Liver (tissue), 9 donors: Measurements from ENCODE around the gene PAXX. TPM values are rescaled to one million over a fixed set of nuclear protein-coding genes. Genes with fewer than 3 reads are reported as not detected.

Source experiments
- DNase-seq: peaks from one replicate; pipeline ENCODE4 v3.0.0-alpha.2; 2017; ENCODE audit warnings: low spot score
- H3K27ac ChIP-seq, 2 donors: one replicate each; pipeline ENCODE4 v1.7.0; 2013; ENCODE audit warnings: inconsistent platforms in 2 of 2, low read length in 2 of 2, control low read depth in 1 of 2, low read depth in 1 of 2, mild to moderate bottlenecking in 1 of 2
- H3K27me3 ChIP-seq, 4 donors: one replicate each; pipeline versions ENCODE4 v1.6.1 to v1.7.0; 2013; ENCODE audit warnings: low read length in 3 of 4, inconsistent platforms in 1 of 4, mild to moderate bottlenecking in 1 of 4, moderate library complexity in 1 of 4; ENCODE audit not compliant: control insufficient read depth in 4 of 4, insufficient read depth in 4 of 4
- H3K36me3 ChIP-seq, 4 donors: one replicate each; pipeline versions ENCODE4 v1.6.1 to v1.7.0; 2013; ENCODE audit warnings: low read length in 3 of 4, mild to moderate bottlenecking in 3 of 4, low read depth in 1 of 4, moderate library complexity in 1 of 4; ENCODE audit not compliant: control insufficient read depth in 4 of 4, insufficient read depth in 3 of 4
- H3K4me1 ChIP-seq, 4 donors: one replicate each; pipeline versions ENCODE4 v1.6.1 to v1.7.0; 2013; ENCODE audit warnings: low read length in 3 of 4, mild to moderate bottlenecking in 3 of 4, moderate library complexity in 1 of 4; ENCODE audit not compliant: control insufficient read depth in 4 of 4, insufficient read depth in 4 of 4
- H3K4me3 ChIP-seq, 3 donors: one replicate each; pipeline versions ENCODE4 v1.6.1 to v1.7.0; 2013; ENCODE audit warnings: low read length in 3 of 3, control low read depth in 1 of 3, low read depth in 1 of 3, mild to moderate bottlenecking in 1 of 3
- H3K9ac ChIP-seq, 2 donors: one replicate each; pipeline ENCODE4 v1.7.0; 2013; ENCODE audit warnings: low read length in 2 of 2, mild to moderate bottlenecking in 2 of 2, moderate library complexity in 2 of 2, control low read depth in 1 of 2, low read depth in 1 of 2
- H3K9me3 ChIP-seq, 4 donors: one replicate each; pipeline versions ENCODE4 v1.6.1 to v1.7.0; 2013; ENCODE audit warnings: low read length in 3 of 4; ENCODE audit not compliant: control insufficient read depth in 4 of 4
- GABPA ChIP-seq, 2 donors: IDR thresholded peaks in 1 of 2; conservative IDR thresholded peaks in 1 of 2; 2 replicates each; pipeline ENCODE4 v1.6.1; 2016; ENCODE audit warnings: antibody characterized with exemption in 2 of 2, mild to moderate bottlenecking in 1 of 2, moderate library complexity in 1 of 2
- HNF4G ChIP-seq: IDR thresholded peaks from 2 replicates; pipeline ENCODE4 v1.6.1; 2016; ENCODE audit warnings: antibody characterized with exemption
- JUND ChIP-seq, 2 donors: IDR thresholded peaks; 2 replicates each; pipeline ENCODE4 v1.6.1; 2016; ENCODE audit warnings: antibody characterized with exemption in 2 of 2
- NR2F2 ChIP-seq: IDR thresholded peaks from 2 replicates; pipeline ENCODE4 v1.6.1; 2016; ENCODE audit warnings: antibody characterized with exemption
- RAD21 ChIP-seq, 2 donors: IDR thresholded peaks; 2 replicates each; pipeline ENCODE4 v1.6.1; 2016; ENCODE audit warnings: antibody characterized with exemption in 2 of 2, mild to moderate bottlenecking in 2 of 2
- RXRA ChIP-seq, 2 donors: IDR thresholded peaks; 2 replicates each; pipeline ENCODE4 v1.6.1; 2017 to 2018; ENCODE audit warnings: antibody characterized with exemption in 2 of 2, mild to moderate bottlenecking in 1 of 2
- SP1 ChIP-seq: IDR thresholded peaks from 2 replicates; pipeline ENCODE4 v1.6.1; 2018; ENCODE audit warnings: antibody characterized with exemption, mild to moderate bottlenecking
- TAF1 ChIP-seq: conservative IDR thresholded peaks from 2 replicates; pipeline ENCODE4 v1.6.1; 2016; ENCODE audit warnings: antibody characterized with exemption, mild to moderate bottlenecking
- YY1 ChIP-seq: IDR thresholded peaks from 2 replicates; pipeline ENCODE4 v1.6.1; 2016; ENCODE audit warnings: antibody characterized with exemption, mild to moderate bottlenecking
- WGBS: extraction: QIAGEN DNeasy Blood & Tissue Kit; methylation state at CpG from one replicate; pipeline ENCODE4 v1.1.7; 2013; 5-methylcytosine and 5-hydroxymethylcytosine counted together
- polyA plus RNA-seq, 2 donors: library from polyadenylated mRNA; stranded (reverse) in 1 of 2; unstranded in 1 of 2; fragments of 200-250 nt in 1 of 2; fragments of >200 nt in 1 of 2; fragmentation: Nextera tagmentation in 1 of 2; extraction: Ambion mirVana in 1 of 2; gene quantifications; one replicate each; pipeline versions ENCODE4 v1.2.1 to v1.2.3, GENCODE V29; 2013 to 2015
- total RNA-seq, 2 donors: library from RNA; depleted of rRNA; stranded (reverse); fragments of >200 nt; gene quantifications; one replicate each; pipeline ENCODE4 v1.2.3, GENCODE V29; 2014
- TF ChIP-seq, protein P1 (sequence below): fragments of 150-350 bp; IDR thresholded peaks from 2 replicates; pipeline ENCODE4 v1.5.1; 2017; ENCODE audit warnings: improper control_type of control experiment, low read depth, low read length; ENCODE audit not compliant: missing input control
- TF ChIP-seq, protein P2 (sequence below): IDR thresholded peaks from 2 replicates; pipeline ENCODE4 v1.6.1; 2016; ENCODE audit warnings: antibody characterized with exemption, mild to moderate bottlenecking
- donor health status: healthy.
- donor health status: healthy.
- donor health status: healthy.
- donor health status: healthy.
- donor health status: healthy.

PAXX gene
- total and polyA plus RNA-seq, 4 donors, result 7.3 to 34.1 (median 19.2) TPM

DNA sequence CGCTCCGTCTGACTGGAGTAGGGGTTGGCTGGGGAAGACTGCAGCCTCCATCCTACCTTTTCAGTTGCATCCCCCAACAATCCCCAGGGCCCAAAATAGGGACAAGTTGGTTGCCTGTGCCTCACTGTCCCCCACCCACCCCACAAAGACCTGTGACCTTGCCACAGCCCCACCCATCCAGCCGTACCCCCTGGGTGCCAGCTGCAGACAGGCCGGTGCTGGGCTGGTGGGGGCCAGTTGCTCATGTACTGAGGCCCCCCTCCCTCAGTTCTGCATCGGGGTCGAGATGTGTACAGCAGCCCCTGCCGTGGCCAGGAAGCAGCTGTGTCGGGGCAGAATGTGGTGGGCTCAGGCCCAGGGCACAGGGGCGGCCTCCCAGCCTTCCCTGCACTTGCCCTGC is 9.1 kb upstream of the PAXX start (continued):
- TF ChIP-seq, protein P1, sequence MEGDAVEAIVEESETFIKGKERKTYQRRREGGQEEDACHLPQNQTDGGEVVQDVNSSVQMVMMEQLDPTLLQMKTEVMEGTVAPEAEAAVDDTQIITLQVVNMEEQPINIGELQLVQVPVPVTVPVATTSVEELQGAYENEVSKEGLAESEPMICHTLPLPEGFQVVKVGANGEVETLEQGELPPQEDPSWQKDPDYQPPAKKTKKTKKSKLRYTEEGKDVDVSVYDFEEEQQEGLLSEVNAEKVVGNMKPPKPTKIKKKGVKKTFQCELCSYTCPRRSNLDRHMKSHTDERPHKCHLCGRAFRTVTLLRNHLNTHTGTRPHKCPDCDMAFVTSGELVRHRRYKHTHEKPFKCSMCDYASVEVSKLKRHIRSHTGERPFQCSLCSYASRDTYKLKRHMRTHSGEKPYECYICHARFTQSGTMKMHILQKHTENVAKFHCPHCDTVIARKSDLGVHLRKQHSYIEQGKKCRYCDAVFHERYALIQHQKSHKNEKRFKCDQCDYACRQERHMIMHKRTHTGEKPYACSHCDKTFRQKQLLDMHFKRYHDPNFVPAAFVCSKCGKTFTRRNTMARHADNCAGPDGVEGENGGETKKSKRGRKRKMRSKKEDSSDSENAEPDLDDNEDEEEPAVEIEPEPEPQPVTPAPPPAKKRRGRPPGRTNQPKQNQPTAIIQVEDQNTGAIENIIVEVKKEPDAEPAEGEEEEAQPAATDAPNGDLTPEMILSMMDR, result no peak
- TF ChIP-seq GABPA (IDR thresholded peaks at IDR 0.05 in 1 of 2, conservative IDR thresholded peaks at IDR 0.05 in 1 of 2), result no peak
- TF ChIP-seq RXRA (IDR thresholded peaks at IDR 0.05), result no peak

DNA sequence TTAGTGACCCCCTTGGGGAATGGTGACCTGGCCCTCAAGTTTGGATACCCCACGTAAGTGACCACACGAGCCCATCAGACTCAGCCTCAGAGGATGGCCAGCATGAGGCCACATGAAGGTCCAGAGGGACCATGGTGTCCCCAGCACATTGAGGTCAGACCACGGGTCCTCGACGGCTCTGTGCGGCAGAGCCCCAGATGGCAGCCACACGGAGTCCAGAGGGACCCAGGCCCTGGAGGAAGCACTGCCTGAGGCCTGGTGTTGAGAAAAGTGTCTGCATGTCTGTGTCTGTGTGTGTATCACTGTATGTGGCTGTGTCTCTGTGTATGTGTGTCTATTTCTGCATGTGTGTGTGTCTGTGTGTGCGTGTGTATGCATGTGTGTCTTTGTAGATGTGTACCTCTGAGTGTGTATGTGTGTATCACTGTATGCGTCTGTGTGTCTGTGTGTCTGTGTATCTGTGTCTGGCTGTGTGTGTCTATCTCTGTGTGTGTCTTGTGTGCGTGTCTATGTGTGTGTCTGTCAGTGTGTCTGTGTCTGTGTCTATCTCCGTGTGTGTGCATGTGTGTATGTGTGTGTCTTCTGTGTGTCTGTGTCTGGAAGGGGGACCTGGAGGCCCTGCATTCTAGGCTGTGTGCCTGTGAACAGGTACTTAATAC is 8.4 kb upstream of the PAXX start:
- no peaks in the 10 kb centered on the region for H3K9me3 ChIP-seq
- H3K27ac ChIP-seq, result no peak overlapping the region
- H3K4me3 ChIP-seq, result no peak overlapping the region
- H3K36me3 ChIP-seq, result no peaks in the 10 kb centered on the region
- peaks cover 0 to 4% (median 1%) of the 10 kb centered on the region in 4 donors for H3K4me1 ChIP-seq
- no peak for DNase-seq
- WGBS, result 89% methylated on average over 11 of the region's 11 CpGs
- TF ChIP-seq RAD21 (IDR thresholded peaks at IDR 0.05) (no peak), HNF4G (no peak), TAF1 (no peak), YY1 (no peak), NR2F2 (no peak), GABPA (IDR thresholded peaks at IDR 0.05 in 1 of 2, conservative IDR thresholded peaks at IDR 0.05 in 1 of 2) (no peak), RXRA (IDR thresholded peaks at IDR 0.05) (no peak), SP1 (no peak), JUND (IDR thresholded peaks at IDR 0.05) (no peak)
- TF ChIP-seq, protein P2, sequence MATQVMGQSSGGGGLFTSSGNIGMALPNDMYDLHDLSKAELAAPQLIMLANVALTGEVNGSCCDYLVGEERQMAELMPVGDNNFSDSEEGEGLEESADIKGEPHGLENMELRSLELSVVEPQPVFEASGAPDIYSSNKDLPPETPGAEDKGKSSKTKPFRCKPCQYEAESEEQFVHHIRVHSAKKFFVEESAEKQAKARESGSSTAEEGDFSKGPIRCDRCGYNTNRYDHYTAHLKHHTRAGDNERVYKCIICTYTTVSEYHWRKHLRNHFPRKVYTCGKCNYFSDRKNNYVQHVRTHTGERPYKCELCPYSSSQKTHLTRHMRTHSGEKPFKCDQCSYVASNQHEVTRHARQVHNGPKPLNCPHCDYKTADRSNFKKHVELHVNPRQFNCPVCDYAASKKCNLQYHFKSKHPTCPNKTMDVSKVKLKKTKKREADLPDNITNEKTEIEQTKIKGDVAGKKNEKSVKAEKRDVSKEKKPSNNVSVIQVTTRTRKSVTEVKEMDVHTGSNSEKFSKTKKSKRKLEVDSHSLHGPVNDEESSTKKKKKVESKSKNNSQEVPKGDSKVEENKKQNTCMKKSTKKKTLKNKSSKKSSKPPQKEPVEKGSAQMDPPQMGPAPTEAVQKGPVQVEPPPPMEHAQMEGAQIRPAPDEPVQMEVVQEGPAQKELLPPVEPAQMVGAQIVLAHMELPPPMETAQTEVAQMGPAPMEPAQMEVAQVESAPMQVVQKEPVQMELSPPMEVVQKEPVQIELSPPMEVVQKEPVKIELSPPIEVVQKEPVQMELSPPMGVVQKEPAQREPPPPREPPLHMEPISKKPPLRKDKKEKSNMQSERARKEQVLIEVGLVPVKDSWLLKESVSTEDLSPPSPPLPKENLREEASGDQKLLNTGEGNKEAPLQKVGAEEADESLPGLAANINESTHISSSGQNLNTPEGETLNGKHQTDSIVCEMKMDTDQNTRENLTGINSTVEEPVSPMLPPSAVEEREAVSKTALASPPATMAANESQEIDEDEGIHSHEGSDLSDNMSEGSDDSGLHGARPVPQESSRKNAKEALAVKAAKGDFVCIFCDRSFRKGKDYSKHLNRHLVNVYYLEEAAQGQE, result no peak
- TF ChIP-seq, protein P1, result no peak
- H3K9ac ChIP-seq, result no peak overlapping the region
- peaks cover 0 to 6% (median under 1%) of the 10 kb centered on the region in 4 donors for H3K27me3 ChIP-seq
